Trophoblast cell (in vitro differentiated cells and primary cell): ENCODE measurements around the gene WDR38.

ENCODE experiments used
- DNase-seq, 2 donors: peaks; one replicate each; pipeline ENCODE4 v3.0.0-alpha.2; 2016
- H2AFZ ChIP-seq: 2 replicates; pipeline ENCODE4 v1.6.1; 2013; ENCODE audit warnings: low read length, moderate library complexity, mild to moderate bottlenecking; ENCODE audit not compliant: insufficient read depth, poor library complexity
- H2AK5ac ChIP-seq: 2 replicates; pipeline ENCODE4 v1.6.1; 2013; ENCODE audit warnings: mild to moderate bottlenecking, low read length
- H2BK120ac ChIP-seq: 2 replicates; pipeline ENCODE4 v1.6.1; 2013; ENCODE audit warnings: low read length, mild to moderate bottlenecking, moderate library complexity; ENCODE audit not compliant: insufficient read depth, poor library complexity
- H2BK12ac ChIP-seq: 2 replicates; pipeline ENCODE4 v1.6.1; 2013; ENCODE audit warnings: mild to moderate bottlenecking, low read length, moderate library complexity
- H2BK5ac ChIP-seq: 2 replicates; pipeline ENCODE4 v1.6.1; 2013; ENCODE audit warnings: low read length, low read depth, moderate library complexity, mild to moderate bottlenecking; ENCODE audit not compliant: poor library complexity
- H3K14ac ChIP-seq: 2 replicates; pipeline ENCODE4 v1.6.1; 2013; ENCODE audit warnings: mild to moderate bottlenecking, low read length
- H3K18ac ChIP-seq: 2 replicates; pipeline ENCODE4 v1.6.1; 2013; ENCODE audit warnings: mild to moderate bottlenecking, low read length
- H3K23ac ChIP-seq: 2 replicates; pipeline ENCODE4 v1.6.1; 2013; ENCODE audit warnings: low read length
- H3K27ac ChIP-seq: 2 replicates; pipeline ENCODE4 v1.5.1; 2013; ENCODE audit warnings: low read depth, mild to moderate bottlenecking, inconsistent platforms, low read length, moderate library complexity
- H3K27me3 ChIP-seq: 2 replicates; pipeline ENCODE4 v1.6.1; 2013; ENCODE audit warnings: inconsistent platforms, mild to moderate bottlenecking, low read length, moderate library complexity; ENCODE audit not compliant: insufficient read depth
- H3K36me3 ChIP-seq, 2 experiments: 1 replicate in 1 of 2; 2 replicates in 1 of 2; pipeline ENCODE4 v1.6.1; 2013; ENCODE audit warnings: low read length in 2 of 2, mild to moderate bottlenecking in 2 of 2, moderate library complexity in 1 of 2; ENCODE audit not compliant: insufficient read depth in 2 of 2, control insufficient read depth in 1 of 2
- H3K4ac ChIP-seq: 2 replicates; pipeline ENCODE4 v1.6.1; 2013; ENCODE audit warnings: low read depth, mild to moderate bottlenecking, low read length, moderate library complexity
- H3K4me1 ChIP-seq, 2 experiments: 1 replicate in 1 of 2; 2 replicates in 1 of 2; pipeline ENCODE4 v1.6.1; 2013; ENCODE audit warnings: low read length in 2 of 2, mild to moderate bottlenecking in 2 of 2, moderate library complexity in 1 of 2; ENCODE audit not compliant: insufficient read depth in 2 of 2, control insufficient read depth in 1 of 2
- H3K4me2 ChIP-seq: 2 replicates; pipeline ENCODE4 v1.6.1; 2013; ENCODE audit warnings: inconsistent platforms, mild to moderate bottlenecking, low read length, moderate library complexity
- H3K4me3 ChIP-seq: 2 replicates; pipeline ENCODE4 v1.5.1; 2013; ENCODE audit warnings: mild to moderate bottlenecking, low read depth, low read length, inconsistent platforms
- H3K79me1 ChIP-seq: one replicate; pipeline ENCODE4 v1.6.1; 2013; ENCODE audit warnings: low read length
- H3K79me2 ChIP-seq: 2 replicates; pipeline ENCODE4 v1.6.1; 2013; ENCODE audit warnings: low read length, mild to moderate bottlenecking; ENCODE audit not compliant: control insufficient read depth, insufficient read depth, poor library complexity
- H3K9ac ChIP-seq: 2 replicates; pipeline ENCODE4 v1.6.1; 2013; ENCODE audit warnings: mild to moderate bottlenecking, low read length
- H3K9me3 ChIP-seq: 2 replicates; pipeline ENCODE4 v1.6.1; 2013; ENCODE audit warnings: low read depth, mild to moderate bottlenecking, control low read depth, inconsistent platforms, low read length; ENCODE audit not compliant: insufficient read depth
- H4K12ac ChIP-seq: 2 replicates; pipeline ENCODE4 v1.6.1; 2013; ENCODE audit warnings: low read depth, mild to moderate bottlenecking, low read length, moderate library complexity
- H4K8ac ChIP-seq: 2 replicates; pipeline ENCODE4 v1.6.1; 2013; ENCODE audit warnings: low read depth, mild to moderate bottlenecking, low read length, moderate library complexity
- H4K91ac ChIP-seq: one replicate; pipeline ENCODE4 v1.6.1; 2013; ENCODE audit warnings: low read depth, mild to moderate bottlenecking, low read length, moderate library complexity
- WGBS: extraction: QIAGEN DNeasy Blood & Tissue Kit; methylation state at CpG from one replicate; pipeline ENCODE4 v1.1.7; 2013; ENCODE audit warnings: missing lambda C conversion rate; ENCODE audit not compliant: insufficient read length, insufficient coverage; ENCODE audit errors: extremely low coverage; 5-methylcytosine and 5-hydroxymethylcytosine counted together

WDR38 gene

GRCh38 chr9:124878518-124878917 lies 25.3 kb downstream of the WDR38 start:
- no peak for DNase-seq

GRCh38 chr9:124879226-124879625 lies 26.0 kb downstream of the WDR38 start:
- no CpG with 5 or more reads among the region's 10 CpGs for WGBS
- Histone ChIP-seq H2AFZ (no peak overlapping the region), H3K9me3 (peaks cover 2% of the 10 kb centered on the region), H4K12ac (no peak overlapping the region), H3K79me2 (no peaks in the 10 kb centered on the region), H3K27ac (no peak overlapping the region), H3K23ac (no peak overlapping the region), H4K8ac (no peak overlapping the region), H2BK120ac (no peak overlapping the region), H3K18ac (no peak overlapping the region), H2AK5ac (no peak overlapping the region), H3K36me3 (peaks cover 50 to 67% of the 10 kb centered on the region in 2 experiments), H3K9ac (peak overlapping the region; percentile 41), H3K79me1 (no peaks in the 10 kb centered on the region), H3K4me2 (no peak overlapping the region), H3K4me3 (peak overlapping the region; percentile 38), H3K14ac (no peak overlapping the region), H3K4ac (no peak overlapping the region), H4K91ac (no peak overlapping the region), H3K4me1 (no peaks in the 10 kb centered on the region), H2BK12ac (no peak overlapping the region), H3K27me3 (no peaks in the 10 kb centered on the region), H2BK5ac (no peak overlapping the region)
- no peak for DNase-seq

More at GRCh38 chr9:124878518-124878917, 25.3 kb downstream of the WDR38 start:
- no peak overlapping the region for H4K12ac ChIP-seq
- no peak overlapping the region for H3K4ac ChIP-seq
- no peak overlapping the region for H3K4me3 ChIP-seq
- no peak overlapping the region for H3K23ac ChIP-seq
- H3K27me3 ChIP-seq = no peaks in the 10 kb centered on the region
- H2BK12ac ChIP-seq = no peak overlapping the region
- H2BK5ac ChIP-seq = no peak overlapping the region
- no peaks in the 10 kb centered on the region for H3K79me2 ChIP-seq
- no peak overlapping the region for H2AK5ac ChIP-seq
- H3K14ac ChIP-seq = no peak overlapping the region
- H4K91ac ChIP-seq = no peak overlapping the region
- no peak overlapping the region for H3K27ac ChIP-seq
- H3K4me2 ChIP-seq = no peak overlapping the region
- peaks cover 3% of the 10 kb centered on the region for H3K9me3 ChIP-seq
- H4K8ac ChIP-seq = no peak overlapping the region
- no peak overlapping the region for H3K18ac ChIP-seq
- no peak overlapping the region for H2BK120ac ChIP-seq
- H3K9ac ChIP-seq = no peak overlapping the region
- no peaks in the 10 kb centered on the region for H3K4me1 ChIP-seq
- no CpG with 5 or more reads among the region's 6 CpGs for WGBS
- H3K36me3 ChIP-seq = peaks cover 56 to 74% of the 10 kb centered on the region in 2 experiments
- H3K79me1 ChIP-seq = no peaks in the 10 kb centered on the region
- no peak overlapping the region for H2AFZ ChIP-seq

- H3K79me2 ChIP-seq = no peaks in the 10 kb centered on the region
- H2BK5ac ChIP-seq = no peak overlapping the region
- H3K79me1 ChIP-seq = no peaks in the 10 kb centered on the region
- H2BK120ac ChIP-seq = no peak overlapping the region
- no peak overlapping the region for H4K8ac ChIP-seq
- no CpG with 5 or more reads among the region's 9 CpGs for WGBS
- no peak overlapping the region for H4K12ac ChIP-seq
- H4K91ac ChIP-seq = no peak overlapping the region
- H3K4ac ChIP-seq = no peak overlapping the region
- no peak overlapping the region for H3K23ac ChIP-seq
- H3K27ac ChIP-seq = no peak overlapping the region
- no peak overlapping the region for H2BK12ac ChIP-seq
- H3K9ac ChIP-seq = no peak overlapping the region
- H2AK5ac ChIP-seq = no peak overlapping the region
- H3K4me3 ChIP-seq = no peak overlapping the region
- no peaks in the 10 kb centered on the region for H3K27me3 ChIP-seq
- H3K4me2 ChIP-seq = no peak overlapping the region
- no peaks in the 10 kb centered on the region for H3K4me1 ChIP-seq
- H3K9me3 ChIP-seq = peaks cover 3% of the 10 kb centered on the region
- no peak overlapping the region for H3K14ac ChIP-seq
- no peak overlapping the region for H3K18ac ChIP-seq
- DNase-seq = no peak
- peaks cover 43 to 57% of the 10 kb centered on the region in 2 experiments for H3K36me3 ChIP-seq
- H2AFZ ChIP-seq = no peak overlapping the region
Measured at GRCh38 chr9:124880501-124880900, 27.2 kb downstream of the WDR38 start.

GRCh38 chr9:124881138-124881743 lies 28.0 kb downstream of the WDR38 start:
- H4K12ac ChIP-seq = no peak overlapping the region
- no peak overlapping the region for H3K4me3 ChIP-seq
- no peak overlapping the region for H3K23ac ChIP-seq
- H3K14ac ChIP-seq = no peak overlapping the region
- no peaks in the 10 kb centered on the region for H3K27me3 ChIP-seq
- H3K9ac ChIP-seq = no peak overlapping the region
- no peaks in the 10 kb centered on the region for H3K79me2 ChIP-seq
- no peak overlapping the region for H3K4ac ChIP-seq
- no CpG with 5 or more reads among the region's 16 CpGs for WGBS
- H2BK120ac ChIP-seq = no peak overlapping the region
- no peak overlapping the region for H2BK5ac ChIP-seq
- DNase-seq = no peak
- no peak overlapping the region for H3K4me2 ChIP-seq
- H3K79me1 ChIP-seq = no peaks in the 10 kb centered on the region
- no peak overlapping the region for H2AK5ac ChIP-seq
- H3K4me1 ChIP-seq = no peaks in the 10 kb centered on the region
- no peak overlapping the region for H3K27ac ChIP-seq
- H3K9me3 ChIP-seq = peaks cover 3% of the 10 kb centered on the region
- no peak overlapping the region for H2AFZ ChIP-seq
- no peak overlapping the region for H4K8ac ChIP-seq
- H3K18ac ChIP-seq = no peak overlapping the region
- H2BK12ac ChIP-seq = no peak overlapping the region
- H4K91ac ChIP-seq = no peak overlapping the region
- H3K36me3 ChIP-seq = peaks cover 37 to 57% of the 10 kb centered on the region in 2 experiments
